ENCODE results near the gene NOX4. TPM values are rescaled to one million over a fixed set of nuclear protein-coding genes. Genes with fewer than 3 reads are reported as not detected.
"Not testable (repeated sequence)": the region's sequence is repeated elsewhere in the genome, so short reads cannot be mapped to it uniquely, and the experiment has no call there.

NOX4 gene
- total RNA-seq, 2 donors from 2014 or later: 2.7 to 6.0 TPM

GRCh38 chr11:89381094-89381493 lies 110.1 kb downstream of the NOX4 start:
- no peaks in the 10 kb centered on the region for H3K27me3 ChIP-seq (ENCODE audit: control insufficient read depth, insufficient read depth, low read length, poor library complexity, severe bottlenecking)
- no peak overlapping the region for H3K4me3 ChIP-seq (ENCODE audit: low read length)
- TF ChIP-seq, protein P1, sequence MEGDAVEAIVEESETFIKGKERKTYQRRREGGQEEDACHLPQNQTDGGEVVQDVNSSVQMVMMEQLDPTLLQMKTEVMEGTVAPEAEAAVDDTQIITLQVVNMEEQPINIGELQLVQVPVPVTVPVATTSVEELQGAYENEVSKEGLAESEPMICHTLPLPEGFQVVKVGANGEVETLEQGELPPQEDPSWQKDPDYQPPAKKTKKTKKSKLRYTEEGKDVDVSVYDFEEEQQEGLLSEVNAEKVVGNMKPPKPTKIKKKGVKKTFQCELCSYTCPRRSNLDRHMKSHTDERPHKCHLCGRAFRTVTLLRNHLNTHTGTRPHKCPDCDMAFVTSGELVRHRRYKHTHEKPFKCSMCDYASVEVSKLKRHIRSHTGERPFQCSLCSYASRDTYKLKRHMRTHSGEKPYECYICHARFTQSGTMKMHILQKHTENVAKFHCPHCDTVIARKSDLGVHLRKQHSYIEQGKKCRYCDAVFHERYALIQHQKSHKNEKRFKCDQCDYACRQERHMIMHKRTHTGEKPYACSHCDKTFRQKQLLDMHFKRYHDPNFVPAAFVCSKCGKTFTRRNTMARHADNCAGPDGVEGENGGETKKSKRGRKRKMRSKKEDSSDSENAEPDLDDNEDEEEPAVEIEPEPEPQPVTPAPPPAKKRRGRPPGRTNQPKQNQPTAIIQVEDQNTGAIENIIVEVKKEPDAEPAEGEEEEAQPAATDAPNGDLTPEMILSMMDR (conservative IDR thresholded peaks at IDR 0.05): no peak
- Mint-ChIP-seq H3K4me3 (no peak overlapping the region), H3K36me3 (ENCODE audit: low read depth) (peaks cover 10% of the 10 kb centered on the region), H3K27ac (no peak overlapping the region), H3K4me1 (no peaks in the 10 kb centered on the region), H3K27me3 (ENCODE audit: insufficient read depth) (no peaks in the 10 kb centered on the region), H3K9me3 (peaks cover 2% of the 10 kb centered on the region)
- no peaks in the 10 kb centered on the region for H3K4me1 ChIP-seq (ENCODE audit: control insufficient read depth, insufficient read depth, low read length)
- DNase-seq: no peak
- no peaks in the 10 kb centered on the region for H3K36me3 ChIP-seq (ENCODE audit: control insufficient read depth, insufficient read depth, low read length)
- H3K9me3 ChIP-seq (ENCODE audit: control insufficient read depth, low read length): no peaks in the 10 kb centered on the region
- 83 to 90% methylated on average over 3 of the region's 3 CpGs for WGBS, 2 experiments (ENCODE audit: insufficient coverage in 1 of 2, insufficient read length in 1 of 2)
- H3K27ac ChIP-seq (ENCODE audit: low read depth, low read length): no peak overlapping the region
- no peak overlapping the region for H3K9ac ChIP-seq (ENCODE audit: extremely low read depth, low read length, poor library complexity, severe bottlenecking)

GRCh38 chr11:89379976-89380771 lies 111.0 kb downstream of the NOX4 start:
- H3K36me3 ChIP-seq (ENCODE audit: control insufficient read depth, insufficient read depth, low read length); H3K9me3 Mint-ChIP-seq; DNase-seq; H3K27me3 ChIP-seq (ENCODE audit: control insufficient read depth, insufficient read depth, low read length, poor library complexity, severe bottlenecking); H3K4me1 ChIP-seq (ENCODE audit: control insufficient read depth, insufficient read depth, low read length); H3K9me3 ChIP-seq (ENCODE audit: control insufficient read depth, low read length); H3K27ac ChIP-seq (ENCODE audit: low read depth, low read length); H3K9ac ChIP-seq (ENCODE audit: extremely low read depth, low read length, poor library complexity, severe bottlenecking); H3K27ac Mint-ChIP-seq; H3K4me3 ChIP-seq (ENCODE audit: low read length); H3K4me3 Mint-ChIP-seq; H3K27me3 Mint-ChIP-seq (ENCODE audit: insufficient read depth); H3K4me1 Mint-ChIP-seq: not testable (repeated sequence)
- H3K36me3 Mint-ChIP-seq (ENCODE audit: low read depth): peaks cover 10% of the 10 kb centered on the region

- H3K4me1 Mint-ChIP-seq; H3K36me3 ChIP-seq (ENCODE audit: control insufficient read depth, insufficient read depth, low read length); DNase-seq; H3K27me3 ChIP-seq (ENCODE audit: control insufficient read depth, insufficient read depth, low read length, poor library complexity, severe bottlenecking); H3K27ac Mint-ChIP-seq; H3K9me3 Mint-ChIP-seq; H3K4me3 ChIP-seq (ENCODE audit: low read length); H3K4me1 ChIP-seq (ENCODE audit: control insufficient read depth, insufficient read depth, low read length); H3K9me3 ChIP-seq (ENCODE audit: control insufficient read depth, low read length); H3K9ac ChIP-seq (ENCODE audit: extremely low read depth, low read length, poor library complexity, severe bottlenecking); H3K4me3 Mint-ChIP-seq; H3K27ac ChIP-seq (ENCODE audit: low read depth, low read length); H3K27me3 Mint-ChIP-seq (ENCODE audit: insufficient read depth): not testable (repeated sequence)
- peaks cover 10% of the 10 kb centered on the region for H3K36me3 Mint-ChIP-seq (ENCODE audit: low read depth)
- no CpG with 5 or more reads among the region's 1 CpG for WGBS, 2 experiments (ENCODE audit: insufficient coverage in 1 of 2, insufficient read length in 1 of 2)
Measured at GRCh38 chr11:89378986-89379385, 112.2 kb downstream of the NOX4 start.

GRCh38 chr11:89369356-89369755 lies 121.8 kb downstream of the NOX4 start:
- DNase-seq; H3K27me3 Mint-ChIP-seq (ENCODE audit: insufficient read depth); H3K36me3 ChIP-seq (ENCODE audit: control insufficient read depth, insufficient read depth, low read length); H3K27me3 ChIP-seq (ENCODE audit: control insufficient read depth, insufficient read depth, low read length, poor library complexity, severe bottlenecking); H3K4me1 Mint-ChIP-seq; H3K9me3 Mint-ChIP-seq; H3K4me1 ChIP-seq (ENCODE audit: control insufficient read depth, insufficient read depth, low read length); H3K27ac Mint-ChIP-seq; H3K9me3 ChIP-seq (ENCODE audit: control insufficient read depth, low read length); H3K4me3 Mint-ChIP-seq; H3K9ac ChIP-seq (ENCODE audit: extremely low read depth, low read length, poor library complexity, severe bottlenecking); H3K36me3 Mint-ChIP-seq (ENCODE audit: low read depth); H3K4me3 ChIP-seq (ENCODE audit: low read length); H3K27ac ChIP-seq (ENCODE audit: low read depth, low read length): not testable (repeated sequence)
- 94% methylated on average over 2 of the region's 2 CpGs; no CpG with 5 or more reads in 1 of the 2 experiments for WGBS, 2 experiments (ENCODE audit: insufficient coverage in 1 of 2, insufficient read length in 1 of 2)

- not testable (repeated sequence) for DNase-seq; H3K9me3 Mint-ChIP-seq; H3K36me3 Mint-ChIP-seq (ENCODE audit: low read depth); H3K9ac ChIP-seq (ENCODE audit: extremely low read depth, low read length, poor library complexity, severe bottlenecking); H3K9me3 ChIP-seq (ENCODE audit: control insufficient read depth, low read length); H3K4me3 Mint-ChIP-seq; H3K27ac Mint-ChIP-seq; H3K27me3 Mint-ChIP-seq (ENCODE audit: insufficient read depth); H3K4me1 ChIP-seq (ENCODE audit: control insufficient read depth, insufficient read depth, low read length); H3K4me3 ChIP-seq (ENCODE audit: low read length); H3K36me3 ChIP-seq (ENCODE audit: control insufficient read depth, insufficient read depth, low read length); H3K27me3 ChIP-seq (ENCODE audit: control insufficient read depth, insufficient read depth, low read length, poor library complexity, severe bottlenecking); H3K27ac ChIP-seq (ENCODE audit: low read depth, low read length)
- 89 to 100% methylated on average over 1 to 2 of the region's 2 CpGs for WGBS, 2 experiments (ENCODE audit: insufficient coverage in 1 of 2, insufficient read length in 1 of 2)
- peaks cover 12% of the 10 kb centered on the region for H3K4me1 Mint-ChIP-seq
Measured at GRCh38 chr11:89364856-89365255, 126.3 kb downstream of the NOX4 start.

Data from endodermal cell (in vitro differentiated cells).